GM12872 (cell line): ENCODE results near the gene CCDC15.

Experiments
- TF ChIP-seq, protein P1 (sequence below): IDR thresholded peaks from 3 replicates; pipeline ENCODE4 v1.5.1; 2011; ENCODE audit warnings: low read depth, mild to moderate bottlenecking, low read length, moderate library complexity; ENCODE audit not compliant: insufficient read depth

The CCDC15 gene

DNA sequence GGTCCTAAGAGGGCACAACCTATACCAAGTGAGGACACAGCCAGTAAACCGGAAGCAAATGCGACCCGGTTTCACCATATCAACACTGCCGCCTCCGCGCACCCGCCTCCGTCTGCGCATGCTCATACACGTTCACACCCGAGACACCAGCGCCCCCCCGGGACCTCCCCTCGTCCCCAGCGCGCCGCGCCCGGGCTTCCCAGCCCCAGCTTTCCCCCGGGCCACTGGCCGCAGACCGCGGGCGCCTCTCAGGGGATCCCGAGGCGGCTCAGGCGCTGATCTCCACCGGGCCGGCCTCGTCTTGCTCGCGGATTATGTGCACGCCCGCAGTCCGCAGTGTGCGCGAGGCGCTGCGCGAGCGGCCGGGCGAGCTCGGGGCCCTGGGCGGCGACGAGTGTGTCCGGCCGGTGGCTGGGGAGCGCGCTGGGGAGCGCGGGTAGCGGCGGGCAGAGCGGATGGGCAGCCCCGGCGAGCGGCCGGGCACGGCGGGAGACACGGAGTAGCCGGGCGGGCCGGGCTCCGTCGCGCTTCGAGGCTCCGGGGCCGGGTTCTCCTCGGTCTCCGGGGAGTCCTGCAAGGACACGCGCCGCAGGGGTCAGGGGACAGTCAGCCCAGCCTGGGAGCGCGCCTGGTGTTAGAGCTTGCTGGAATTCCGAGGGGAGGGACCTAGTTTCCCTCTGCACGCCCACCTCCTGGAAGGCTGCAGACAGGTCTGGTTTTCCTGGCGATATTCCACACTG lies 33.0 kb upstream of the CCDC15 start:
- TF ChIP-seq, protein P1, sequence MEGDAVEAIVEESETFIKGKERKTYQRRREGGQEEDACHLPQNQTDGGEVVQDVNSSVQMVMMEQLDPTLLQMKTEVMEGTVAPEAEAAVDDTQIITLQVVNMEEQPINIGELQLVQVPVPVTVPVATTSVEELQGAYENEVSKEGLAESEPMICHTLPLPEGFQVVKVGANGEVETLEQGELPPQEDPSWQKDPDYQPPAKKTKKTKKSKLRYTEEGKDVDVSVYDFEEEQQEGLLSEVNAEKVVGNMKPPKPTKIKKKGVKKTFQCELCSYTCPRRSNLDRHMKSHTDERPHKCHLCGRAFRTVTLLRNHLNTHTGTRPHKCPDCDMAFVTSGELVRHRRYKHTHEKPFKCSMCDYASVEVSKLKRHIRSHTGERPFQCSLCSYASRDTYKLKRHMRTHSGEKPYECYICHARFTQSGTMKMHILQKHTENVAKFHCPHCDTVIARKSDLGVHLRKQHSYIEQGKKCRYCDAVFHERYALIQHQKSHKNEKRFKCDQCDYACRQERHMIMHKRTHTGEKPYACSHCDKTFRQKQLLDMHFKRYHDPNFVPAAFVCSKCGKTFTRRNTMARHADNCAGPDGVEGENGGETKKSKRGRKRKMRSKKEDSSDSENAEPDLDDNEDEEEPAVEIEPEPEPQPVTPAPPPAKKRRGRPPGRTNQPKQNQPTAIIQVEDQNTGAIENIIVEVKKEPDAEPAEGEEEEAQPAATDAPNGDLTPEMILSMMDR, result no peak

DNA sequence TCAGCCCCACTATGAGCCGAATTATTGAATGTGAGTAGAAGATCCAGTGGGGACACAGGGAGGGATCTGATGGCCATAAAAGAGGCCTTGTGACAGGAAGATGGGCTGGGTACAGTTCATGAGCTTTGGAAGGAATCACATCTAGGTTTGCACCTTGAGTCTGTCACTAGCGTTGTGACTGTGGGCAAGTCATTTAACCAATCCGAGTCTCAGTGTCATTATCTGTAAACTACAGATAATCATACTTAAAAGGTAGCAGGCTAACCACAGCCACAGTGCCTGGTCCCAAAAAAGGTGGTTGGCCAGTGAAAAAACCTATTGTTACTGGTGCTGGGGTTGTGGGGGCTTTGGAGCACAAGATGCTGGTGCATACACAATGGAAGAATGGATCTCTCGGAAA lies 31.2 kb upstream of the CCDC15 start:
- TF ChIP-seq, protein P1, result no peak

DNA sequence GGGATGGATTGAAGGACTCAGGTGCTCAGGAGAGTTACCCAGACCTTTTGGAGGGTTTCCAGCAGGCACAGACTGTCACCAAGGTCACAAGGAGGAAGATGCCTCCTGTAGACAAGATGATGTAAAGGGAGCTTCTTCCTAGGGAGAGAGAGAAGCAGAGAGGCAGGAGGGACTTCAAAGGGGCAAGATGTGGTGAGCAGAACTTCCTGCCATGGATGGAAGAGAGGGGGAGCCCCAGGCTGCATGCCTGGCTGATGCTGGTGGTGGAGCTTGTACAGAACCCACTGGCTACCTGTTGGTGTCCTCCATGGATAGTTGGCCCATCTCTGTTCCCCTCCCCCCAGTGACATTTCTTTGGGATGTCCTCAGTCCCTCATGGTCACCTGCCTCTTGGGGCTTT lies 30.7 kb upstream of the CCDC15 start:
- TF ChIP-seq, protein P1, result no peak

DNA sequence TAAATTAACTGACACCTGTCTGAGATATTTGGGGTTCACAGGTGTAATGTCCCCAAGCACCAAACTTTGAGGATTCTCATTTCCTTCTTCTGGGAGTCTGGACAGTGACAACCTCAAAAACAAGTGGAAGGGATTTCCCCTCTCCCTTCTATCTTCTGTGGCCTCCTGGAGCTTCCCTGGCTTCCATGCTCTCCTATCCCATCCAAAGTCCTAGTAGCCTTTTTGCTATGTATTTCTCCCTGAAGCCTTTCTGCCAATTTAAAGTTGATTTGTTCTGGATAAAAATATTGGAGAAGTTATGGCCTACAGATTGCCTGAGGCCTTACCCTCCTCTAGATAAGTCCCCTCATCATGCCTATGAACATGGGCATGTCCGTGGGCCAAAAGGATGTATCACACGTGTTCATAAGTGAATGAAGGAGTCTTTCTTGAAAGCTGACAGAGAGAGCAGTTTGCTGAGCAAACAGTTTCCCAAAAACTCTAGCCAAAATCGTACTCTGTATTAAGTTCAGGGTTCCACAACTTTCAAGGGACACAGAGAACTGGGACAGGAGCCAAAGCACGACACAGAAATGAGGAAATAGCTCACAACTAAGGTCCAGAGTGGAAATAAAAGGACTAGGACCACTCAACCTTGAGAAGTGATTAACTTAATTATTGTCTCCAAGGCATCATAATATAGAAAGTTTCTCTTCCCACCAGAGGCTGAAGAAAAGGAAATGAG lies 24.9 kb upstream of the CCDC15 start:
- TF ChIP-seq, protein P1, result no peak

DNA sequence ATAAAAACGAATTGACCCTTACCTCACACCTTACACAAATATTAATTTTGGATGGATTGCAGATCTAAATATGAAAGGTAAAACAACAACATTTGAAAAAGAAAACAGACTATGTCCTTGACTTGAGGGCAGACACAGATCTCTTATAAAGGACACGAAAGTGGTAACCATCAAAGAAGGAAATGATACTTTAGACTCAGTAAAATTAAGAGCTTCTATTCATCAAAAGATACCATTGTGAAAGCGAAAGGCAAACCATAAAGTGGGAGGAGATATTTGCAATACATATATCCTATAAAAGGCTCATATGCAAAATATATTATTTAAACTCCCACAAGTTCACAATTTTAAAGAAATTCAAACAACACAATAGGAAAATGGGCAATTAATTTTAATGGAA lies 23.2 kb upstream of the CCDC15 start:
- TF ChIP-seq, protein P1, result no peak

DNA sequence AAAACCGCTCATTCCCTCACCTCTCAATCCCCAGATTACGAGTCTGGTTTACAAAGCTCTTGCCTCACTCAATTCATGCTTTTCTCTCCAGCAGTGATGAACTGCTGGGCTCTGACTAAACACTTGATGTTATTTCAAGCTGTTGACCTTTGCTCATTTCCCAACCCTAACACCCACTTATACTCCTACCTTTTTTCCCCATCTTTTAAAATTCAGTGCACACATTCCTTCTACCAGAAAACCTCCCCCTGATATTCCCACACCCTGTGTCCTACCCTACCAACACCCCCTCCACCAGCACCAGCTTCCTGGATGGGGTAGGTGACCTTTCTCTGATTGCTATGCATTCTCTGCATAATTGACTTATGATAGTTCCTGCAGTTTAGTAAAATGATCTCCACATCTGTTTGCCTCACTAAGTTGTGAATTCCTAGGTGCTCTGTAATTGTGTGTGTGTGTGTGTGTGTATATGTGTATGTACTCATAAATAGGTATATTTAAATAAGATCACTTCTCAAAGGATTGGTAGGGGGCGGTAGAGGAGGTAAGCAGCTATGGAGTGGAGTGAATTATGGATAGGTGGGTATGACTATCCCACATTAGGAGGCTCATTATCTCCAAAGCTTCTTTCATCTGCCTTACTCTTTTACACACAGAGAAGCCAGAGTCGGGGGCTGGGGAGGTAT lies 19.0 kb upstream of the CCDC15 start:
- TF ChIP-seq, protein P1, result no peak
